Measurements from ENCODE around the gene SLC25A11. TPM values are rescaled to one million over a fixed set of nuclear protein-coding genes. Genes with fewer than 3 reads are reported as not detected.
A peak's percentile ranks its signal among the peaks of the same experiment; 100 is the strongest.

Gene SLC25A11
- polyA plus RNA-seq, 1 of the 3 experiments (the other 2 are of a cell fraction): 82.8 TPM

- WGBS (ENCODE audit: low lambda C conversion rate): 6% methylated on average over 27 of the region's 66 CpGs
- H3K9me2 ChIP-seq: no peaks in the 10 kb centered on the region
- H3K27me3 ChIP-seq (ENCODE audit: insufficient read depth): no peaks in the 10 kb centered on the region
- H3K79me2 ChIP-seq (ENCODE audit: insufficient read depth): peaks cover 50% of the 10 kb centered on the region
- ChIA-PET POLR2A (interaction anchor here (0.6 to 4.2 kb wide), 13 partner anchors 9 to 230 kb away, joined by 3 to 56 read pairs (median 5); partner anchors contain the start of genes ENO3, INCA1, KIF1C and PFN1), CTCF (interaction anchor here (0.8 to 6.6 kb wide), 12 partner anchors 12 to 95 kb away, joined by 3 to 52 read pairs (median 3); partner anchors contain the start of genes CAMTA2, ENO3, RNF167 and SLC25A11)
- DNase-seq: peak; percentile 95
- peaks cover 7 to 19% of the 10 kb centered on the region in 2 experiments for H3K36me3 ChIP-seq (replicated peaks in 1 of 2; ENCODE audit: control insufficient read depth in 1 of 2, insufficient read depth in 2 of 2, low read length in 1 of 2)
- H3K9ac ChIP-seq: peak within 1 kb of the TSS; percentile 77
- H3K9me3 ChIP-seq: no peaks in the 10 kb centered on the region
- H2AFZ ChIP-seq (ENCODE audit: low read depth): no peak within 1 kb of the TSS; the same call in none of the 2 replicates
- peaks cover 16 to 24% of the 10 kb centered on the region in 2 experiments; a peak in 3 of 4 replicates for H3K4me1 ChIP-seq (ENCODE audit: control insufficient read depth in 1 of 2, insufficient read depth in 2 of 2, low read depth in 1 of 2, low read length in 1 of 2)
- no peaks in the 10 kb centered on the region for H4K20me1 ChIP-seq (ENCODE audit: insufficient read depth)
- peak within 1 kb of the TSS; percentile 97 for H3K4me2 ChIP-seq
- peak within 1 kb of the TSS; percentile 93 to 96 for H3K27ac ChIP-seq (ENCODE audit: low read depth in 2 of 2, low read length in 1 of 2)
- TF ChIP-seq TAF1 (IDR thresholded peaks at IDR 0.05; ENCODE audit: borderline replicate concordance, low read depth, low read length) (peak; percentile 96), EZH2phosphoT487 (IDR thresholded peaks at IDR 0.05; ENCODE audit: borderline replicate concordance, low read depth) (no peak), YY1 (IDR thresholded peaks at IDR 0.05; ENCODE audit: low read depth) (peak; percentile 97), EP300 (IDR thresholded peaks at IDR 0.05; ENCODE audit: borderline replicate concordance in 1 of 2, low read depth in 1 of 2, low read length in 1 of 2) (no peak), ELF1 (IDR thresholded peaks at IDR 0.05) (0 out of 2 replicates have a peak, but pooled peaks have one; percentile 22), GABPA (IDR thresholded peaks at IDR 0.05; ENCODE audit: low read depth) (peak; percentile 61), FOXM1 (IDR thresholded peaks at IDR 0.05; ENCODE audit: low read depth) (no peak), CHD2 (IDR thresholded peaks at IDR 0.05; ENCODE audit: low read length, partially characterized antibody) (peak; percentile 54), MAX (IDR thresholded peaks at IDR 0.05; ENCODE audit: low read depth) (peak; percentile 48), FOXJ3 (CRISPR knock-in tag; IDR thresholded peaks at IDR 0.05) (no peak), RAD21 (IDR thresholded peaks at IDR 0.05; ENCODE audit: low read length) (peak; percentile 64), SIN3A (IDR thresholded peaks at IDR 0.05; ENCODE audit: borderline replicate concordance, low read depth, low read length) (peak; percentile 68; the same call in 1 of the 2 replicates), MXI1 (IDR thresholded peaks at IDR 0.05; ENCODE audit: low read depth, low read length) (peak; percentile 62)
- TF ChIP-seq, protein P1, sequence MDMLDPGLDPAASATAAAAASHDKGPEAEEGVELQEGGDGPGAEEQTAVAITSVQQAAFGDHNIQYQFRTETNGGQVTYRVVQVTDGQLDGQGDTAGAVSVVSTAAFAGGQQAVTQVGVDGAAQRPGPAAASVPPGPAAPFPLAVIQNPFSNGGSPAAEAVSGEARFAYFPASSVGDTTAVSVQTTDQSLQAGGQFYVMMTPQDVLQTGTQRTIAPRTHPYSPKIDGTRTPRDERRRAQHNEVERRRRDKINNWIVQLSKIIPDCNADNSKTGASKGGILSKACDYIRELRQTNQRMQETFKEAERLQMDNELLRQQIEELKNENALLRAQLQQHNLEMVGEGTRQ (IDR thresholded peaks at IDR 0.05; ENCODE audit: borderline replicate concordance, low read depth, low read length): no peak
- TF ChIP-seq, protein P2, sequence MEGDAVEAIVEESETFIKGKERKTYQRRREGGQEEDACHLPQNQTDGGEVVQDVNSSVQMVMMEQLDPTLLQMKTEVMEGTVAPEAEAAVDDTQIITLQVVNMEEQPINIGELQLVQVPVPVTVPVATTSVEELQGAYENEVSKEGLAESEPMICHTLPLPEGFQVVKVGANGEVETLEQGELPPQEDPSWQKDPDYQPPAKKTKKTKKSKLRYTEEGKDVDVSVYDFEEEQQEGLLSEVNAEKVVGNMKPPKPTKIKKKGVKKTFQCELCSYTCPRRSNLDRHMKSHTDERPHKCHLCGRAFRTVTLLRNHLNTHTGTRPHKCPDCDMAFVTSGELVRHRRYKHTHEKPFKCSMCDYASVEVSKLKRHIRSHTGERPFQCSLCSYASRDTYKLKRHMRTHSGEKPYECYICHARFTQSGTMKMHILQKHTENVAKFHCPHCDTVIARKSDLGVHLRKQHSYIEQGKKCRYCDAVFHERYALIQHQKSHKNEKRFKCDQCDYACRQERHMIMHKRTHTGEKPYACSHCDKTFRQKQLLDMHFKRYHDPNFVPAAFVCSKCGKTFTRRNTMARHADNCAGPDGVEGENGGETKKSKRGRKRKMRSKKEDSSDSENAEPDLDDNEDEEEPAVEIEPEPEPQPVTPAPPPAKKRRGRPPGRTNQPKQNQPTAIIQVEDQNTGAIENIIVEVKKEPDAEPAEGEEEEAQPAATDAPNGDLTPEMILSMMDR (IDR thresholded peaks at IDR 0.05): no peak; the same call in 1 of the 2 replicates
- peaks cover 24% of the 10 kb centered on the region for H3F3A ChIP-seq (replicated peaks; ENCODE audit: insufficient read depth)
- H3K4me3 ChIP-seq (ENCODE audit: low read depth in 2 of 2, low read length in 1 of 2): peak within 1 kb of the TSS; percentile 59 to 72
Observed at GRCh38 chr17:4967539-4968485, 28.0 kb upstream of the SLC25A11 start, which contains the start of gene SPAG7. Gene SPAG7 (minus strand): TSS chr17:4967817. CDS start chr17:4967804, 13 bp downstream.
